WTC11 (cell line): Measurements from ENCODE around the gene PATE2. TPM values are rescaled to one million over a fixed set of nuclear protein-coding genes. Genes with fewer than 3 reads are reported as not detected.

Experiments
- ATAC-seq: fragments of 200-7000 bp; cut with Tn5 transposase; 2 replicates; pipeline ENCODE4 v1.10.0; 2021; ENCODE audit warnings: mild to moderate bottlenecking, moderate library complexity
- CTCF ChIA-PET: fragments of 300-600 bp; sonication (Branson Sonifier 250); formaldehyde crosslinking; loops from one replicate; lab custom pipeline; 2021; ENCODE audit warnings: antibody characterized with exemption; lab: Charles Lee
- POLR2A ChIA-PET: fragments of 350-600 bp; sonication (Branson Sonifier 250); formaldehyde crosslinking; loops from one replicate; lab custom pipeline; 2021; ENCODE audit warnings: antibody characterized with exemption; lab: Charles Lee
- DNase-seq: peaks from one replicate; pipeline ENCODE4 v3.0.0; 2021; ENCODE audit warnings: low spot score
- H3K27ac Mint-ChIP-seq: 2 replicates; pipeline ENCODE4 v1.8.0; 2021; ENCODE audit warnings: mixed read lengths
- H3K27me3 Mint-ChIP-seq: 2 replicates; pipeline ENCODE4 v1.8.0; 2021; ENCODE audit warnings: low read depth, mild to moderate bottlenecking, moderate library complexity, mixed read lengths
- H3K36me3 Mint-ChIP-seq: 2 replicates; pipeline ENCODE4 v1.8.0; 2021; ENCODE audit warnings: mixed read lengths
- H3K4me1 Mint-ChIP-seq: 2 replicates; pipeline ENCODE4 v1.8.0; 2022; ENCODE audit warnings: mixed read lengths
- H3K4me3 Mint-ChIP-seq: 2 replicates; pipeline ENCODE4 v1.8.0; 2021; ENCODE audit warnings: mild to moderate bottlenecking, moderate library complexity, mixed read lengths
- H3K9me3 Mint-ChIP-seq: 2 replicates; pipeline ENCODE4 v1.8.0; 2021; ENCODE audit warnings: mixed read lengths
- CBFB ChIP-seq: sonication (generic); formaldehyde crosslinking; IDR thresholded peaks from 2 replicates; pipeline ENCODE4 v1.8.1; 2022; ENCODE audit warnings: mild to moderate bottlenecking, low read depth, missing genetic modification reagents
- ETV6 ChIP-seq: sonication (generic); formaldehyde crosslinking; IDR thresholded peaks from 2 replicates; pipeline ENCODE4 v1.8.1; 2022; ENCODE audit warnings: mild to moderate bottlenecking, missing genetic modification reagents
- MYBL2 ChIP-seq: sonication (generic); formaldehyde crosslinking; IDR thresholded peaks from 2 replicates; pipeline ENCODE4 v1.8.1; 2023; ENCODE audit warnings: mild to moderate bottlenecking, moderate library complexity, missing genetic modification reagents
- NFE2L1 ChIP-seq: sonication (generic); formaldehyde crosslinking; IDR thresholded peaks from 2 replicates; pipeline ENCODE4 v1.8.1; 2023; ENCODE audit warnings: missing genetic modification reagents
- NR3C1 ChIP-seq: sonication (generic); formaldehyde crosslinking; conservative IDR thresholded peaks from 2 replicates; pipeline ENCODE4 v1.8.1; 2023; ENCODE audit warnings: low read depth, mild to moderate bottlenecking, missing genetic modification reagents
- ZBTB21 ChIP-seq: sonication (generic); formaldehyde crosslinking; IDR thresholded peaks from 2 replicates; pipeline ENCODE4 v1.8.1; 2023; ENCODE audit warnings: mild to moderate bottlenecking, missing genetic modification reagents, borderline replicate concordance
- total RNA-seq: library from RNA; stranded (reverse); gene quantifications from 3 replicates; pipeline ENCODE4 v1.2.3, GENCODE V29; 2021
- TF ChIP-seq, protein P1 (sequence below): fragments of 250-450 bp; sonication (Bioruptor Pico); IDR thresholded peaks from 2 replicates; pipeline ENCODE4 v1.8.0; 2021; ENCODE audit warnings: mild to moderate bottlenecking
- TF ChIP-seq, protein P2 (sequence below): sonication (generic); formaldehyde crosslinking; IDR thresholded peaks from 2 replicates; pipeline ENCODE4 v1.8.1; 2022; ENCODE audit warnings: low read depth, missing genetic modification reagents, borderline replicate concordance
- TF ChIP-seq, protein P3 (sequence below): fragments of 250-450 bp; sonication (Bioruptor Pico); IDR thresholded peaks from 2 replicates; pipeline ENCODE4 v1.9.0; 2021; ENCODE audit warnings: mild to moderate bottlenecking, borderline replicate concordance
- TF ChIP-seq, protein P4 (sequence below): sonication (generic); formaldehyde crosslinking; IDR thresholded peaks from 2 replicates; pipeline ENCODE4 v1.8.1; 2022; ENCODE audit warnings: mild to moderate bottlenecking, missing genetic modification reagents, moderate library complexity, borderline replicate concordance
- TF ChIP-seq, protein P5 (sequence below): fragments of 250-450 bp; sonication (Bioruptor Pico); IDR thresholded peaks from 2 replicates; pipeline ENCODE4 v1.9.0; 2021; ENCODE audit warnings: mild to moderate bottlenecking
- TF ChIP-seq, protein P6 (sequence below): sonication (generic); formaldehyde crosslinking; IDR thresholded peaks from 2 replicates; pipeline ENCODE4 v1.8.1; 2022; ENCODE audit warnings: low read depth, mild to moderate bottlenecking, moderate library complexity, missing genetic modification reagents, borderline replicate concordance

The PATE2 gene
- total RNA-seq, 1 experiment from 2014 or later: not detected

DNA sequence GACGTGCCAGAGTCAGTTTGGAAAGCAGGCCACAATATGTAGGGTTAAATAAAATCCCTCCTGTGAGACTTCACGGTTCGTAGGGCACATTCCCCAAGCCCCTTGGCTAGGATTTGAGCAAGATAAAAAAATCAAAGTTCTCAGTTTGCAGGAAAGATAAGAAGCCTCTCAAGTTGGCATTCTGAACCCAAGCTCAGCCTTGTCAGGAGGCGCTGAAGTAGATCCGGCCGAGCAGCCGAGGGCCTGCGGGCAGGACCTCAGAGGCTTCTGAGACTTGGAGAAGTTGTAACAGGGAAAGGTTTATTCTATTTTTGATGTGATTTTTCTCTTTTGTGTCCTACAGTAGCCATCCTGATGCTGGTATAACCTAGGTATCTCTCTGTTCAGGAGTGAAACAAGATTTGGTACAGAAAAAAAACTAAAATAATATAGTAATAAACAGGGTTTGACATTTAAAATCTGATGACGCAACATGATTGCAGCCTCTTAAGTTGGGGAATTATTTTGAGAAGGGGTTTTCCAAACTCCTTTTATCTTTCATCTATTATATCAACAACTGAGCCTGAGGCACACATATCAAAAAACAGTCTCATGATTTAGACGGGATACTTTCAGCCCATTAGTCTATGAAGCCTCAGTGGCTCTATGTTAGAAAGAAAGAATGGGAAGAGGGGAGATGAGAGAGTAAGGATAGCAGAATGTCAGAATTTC is 10.1 kb downstream of the PATE2 start:
- Mint-ChIP-seq H3K9me3 (no peaks in the 10 kb centered on the region), H3K27me3 (no peaks in the 10 kb centered on the region; the same call in 1 of the 2 replicates), H3K27ac (no peak overlapping the region), H3K4me1 (peaks cover 6% of the 10 kb centered on the region), H3K36me3 (no peaks in the 10 kb centered on the region), H3K4me3 (no peak overlapping the region)
- ATAC-seq (no peak), DNase-seq (no peak)
- ChIA-PET CTCF (no interaction called here), POLR2A (no interaction called here)
- TF ChIP-seq, protein P1, sequence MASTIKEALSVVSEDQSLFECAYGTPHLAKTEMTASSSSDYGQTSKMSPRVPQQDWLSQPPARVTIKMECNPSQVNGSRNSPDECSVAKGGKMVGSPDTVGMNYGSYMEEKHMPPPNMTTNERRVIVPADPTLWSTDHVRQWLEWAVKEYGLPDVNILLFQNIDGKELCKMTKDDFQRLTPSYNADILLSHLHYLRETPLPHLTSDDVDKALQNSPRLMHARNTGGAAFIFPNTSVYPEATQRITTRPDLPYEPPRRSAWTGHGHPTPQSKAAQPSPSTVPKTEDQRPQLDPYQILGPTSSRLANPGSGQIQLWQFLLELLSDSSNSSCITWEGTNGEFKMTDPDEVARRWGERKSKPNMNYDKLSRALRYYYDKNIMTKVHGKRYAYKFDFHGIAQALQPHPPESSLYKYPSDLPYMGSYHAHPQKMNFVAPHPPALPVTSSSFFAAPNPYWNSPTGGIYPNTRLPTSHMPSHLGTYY (CRISPR knock-in tag): no peak
- no peak for TF ChIP-seq NR3C1
- TF ChIP-seq MYBL2 (CRISPR knock-in tag): no peak
- TF ChIP-seq, protein P2, sequence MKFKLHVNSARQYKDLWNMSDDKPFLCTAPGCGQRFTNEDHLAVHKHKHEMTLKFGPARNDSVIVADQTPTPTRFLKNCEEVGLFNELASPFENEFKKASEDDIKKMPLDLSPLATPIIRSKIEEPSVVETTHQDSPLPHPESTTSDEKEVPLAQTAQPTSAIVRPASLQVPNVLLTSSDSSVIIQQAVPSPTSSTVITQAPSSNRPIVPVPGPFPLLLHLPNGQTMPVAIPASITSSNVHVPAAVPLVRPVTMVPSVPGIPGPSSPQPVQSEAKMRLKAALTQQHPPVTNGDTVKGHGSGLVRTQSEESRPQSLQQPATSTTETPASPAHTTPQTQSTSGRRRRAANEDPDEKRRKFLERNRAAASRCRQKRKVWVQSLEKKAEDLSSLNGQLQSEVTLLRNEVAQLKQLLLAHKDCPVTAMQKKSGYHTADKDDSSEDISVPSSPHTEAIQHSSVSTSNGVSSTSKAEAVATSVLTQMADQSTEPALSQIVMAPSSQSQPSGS (CRISPR knock-in tag): no peak
- TF ChIP-seq CBFB (CRISPR knock-in tag): no peak
- no peak for TF ChIP-seq NFE2L1 (CRISPR knock-in tag)
- TF ChIP-seq, protein P3, sequence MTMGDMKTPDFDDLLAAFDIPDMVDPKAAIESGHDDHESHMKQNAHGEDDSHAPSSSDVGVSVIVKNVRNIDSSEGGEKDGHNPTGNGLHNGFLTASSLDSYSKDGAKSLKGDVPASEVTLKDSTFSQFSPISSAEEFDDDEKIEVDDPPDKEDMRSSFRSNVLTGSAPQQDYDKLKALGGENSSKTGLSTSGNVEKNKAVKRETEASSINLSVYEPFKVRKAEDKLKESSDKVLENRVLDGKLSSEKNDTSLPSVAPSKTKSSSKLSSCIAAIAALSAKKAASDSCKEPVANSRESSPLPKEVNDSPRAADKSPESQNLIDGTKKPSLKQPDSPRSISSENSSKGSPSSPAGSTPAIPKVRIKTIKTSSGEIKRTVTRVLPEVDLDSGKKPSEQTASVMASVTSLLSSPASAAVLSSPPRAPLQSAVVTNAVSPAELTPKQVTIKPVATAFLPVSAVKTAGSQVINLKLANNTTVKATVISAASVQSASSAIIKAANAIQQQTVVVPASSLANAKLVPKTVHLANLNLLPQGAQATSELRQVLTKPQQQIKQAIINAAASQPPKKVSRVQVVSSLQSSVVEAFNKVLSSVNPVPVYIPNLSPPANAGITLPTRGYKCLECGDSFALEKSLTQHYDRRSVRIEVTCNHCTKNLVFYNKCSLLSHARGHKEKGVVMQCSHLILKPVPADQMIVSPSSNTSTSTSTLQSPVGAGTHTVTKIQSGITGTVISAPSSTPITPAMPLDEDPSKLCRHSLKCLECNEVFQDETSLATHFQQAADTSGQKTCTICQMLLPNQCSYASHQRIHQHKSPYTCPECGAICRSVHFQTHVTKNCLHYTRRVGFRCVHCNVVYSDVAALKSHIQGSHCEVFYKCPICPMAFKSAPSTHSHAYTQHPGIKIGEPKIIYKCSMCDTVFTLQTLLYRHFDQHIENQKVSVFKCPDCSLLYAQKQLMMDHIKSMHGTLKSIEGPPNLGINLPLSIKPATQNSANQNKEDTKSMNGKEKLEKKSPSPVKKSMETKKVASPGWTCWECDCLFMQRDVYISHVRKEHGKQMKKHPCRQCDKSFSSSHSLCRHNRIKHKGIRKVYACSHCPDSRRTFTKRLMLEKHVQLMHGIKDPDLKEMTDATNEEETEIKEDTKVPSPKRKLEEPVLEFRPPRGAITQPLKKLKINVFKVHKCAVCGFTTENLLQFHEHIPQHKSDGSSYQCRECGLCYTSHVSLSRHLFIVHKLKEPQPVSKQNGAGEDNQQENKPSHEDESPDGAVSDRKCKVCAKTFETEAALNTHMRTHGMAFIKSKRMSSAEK: no peak
- no peak for TF ChIP-seq ETV6 (CRISPR knock-in tag)
- TF ChIP-seq, protein P4, sequence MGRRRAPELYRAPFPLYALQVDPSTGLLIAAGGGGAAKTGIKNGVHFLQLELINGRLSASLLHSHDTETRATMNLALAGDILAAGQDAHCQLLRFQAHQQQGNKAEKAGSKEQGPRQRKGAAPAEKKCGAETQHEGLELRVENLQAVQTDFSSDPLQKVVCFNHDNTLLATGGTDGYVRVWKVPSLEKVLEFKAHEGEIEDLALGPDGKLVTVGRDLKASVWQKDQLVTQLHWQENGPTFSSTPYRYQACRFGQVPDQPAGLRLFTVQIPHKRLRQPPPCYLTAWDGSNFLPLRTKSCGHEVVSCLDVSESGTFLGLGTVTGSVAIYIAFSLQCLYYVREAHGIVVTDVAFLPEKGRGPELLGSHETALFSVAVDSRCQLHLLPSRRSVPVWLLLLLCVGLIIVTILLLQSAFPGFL (CRISPR knock-in tag): no peak
- TF ChIP-seq, protein P5, sequence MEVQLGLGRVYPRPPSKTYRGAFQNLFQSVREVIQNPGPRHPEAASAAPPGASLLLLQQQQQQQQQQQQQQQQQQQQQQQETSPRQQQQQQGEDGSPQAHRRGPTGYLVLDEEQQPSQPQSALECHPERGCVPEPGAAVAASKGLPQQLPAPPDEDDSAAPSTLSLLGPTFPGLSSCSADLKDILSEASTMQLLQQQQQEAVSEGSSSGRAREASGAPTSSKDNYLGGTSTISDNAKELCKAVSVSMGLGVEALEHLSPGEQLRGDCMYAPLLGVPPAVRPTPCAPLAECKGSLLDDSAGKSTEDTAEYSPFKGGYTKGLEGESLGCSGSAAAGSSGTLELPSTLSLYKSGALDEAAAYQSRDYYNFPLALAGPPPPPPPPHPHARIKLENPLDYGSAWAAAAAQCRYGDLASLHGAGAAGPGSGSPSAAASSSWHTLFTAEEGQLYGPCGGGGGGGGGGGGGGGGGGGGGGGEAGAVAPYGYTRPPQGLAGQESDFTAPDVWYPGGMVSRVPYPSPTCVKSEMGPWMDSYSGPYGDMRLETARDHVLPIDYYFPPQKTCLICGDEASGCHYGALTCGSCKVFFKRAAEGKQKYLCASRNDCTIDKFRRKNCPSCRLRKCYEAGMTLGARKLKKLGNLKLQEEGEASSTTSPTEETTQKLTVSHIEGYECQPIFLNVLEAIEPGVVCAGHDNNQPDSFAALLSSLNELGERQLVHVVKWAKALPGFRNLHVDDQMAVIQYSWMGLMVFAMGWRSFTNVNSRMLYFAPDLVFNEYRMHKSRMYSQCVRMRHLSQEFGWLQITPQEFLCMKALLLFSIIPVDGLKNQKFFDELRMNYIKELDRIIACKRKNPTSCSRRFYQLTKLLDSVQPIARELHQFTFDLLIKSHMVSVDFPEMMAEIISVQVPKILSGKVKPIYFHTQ (CRISPR knock-in tag): no peak
- no peak for TF ChIP-seq ZBTB21 (CRISPR knock-in tag)
- TF ChIP-seq, protein P6, sequence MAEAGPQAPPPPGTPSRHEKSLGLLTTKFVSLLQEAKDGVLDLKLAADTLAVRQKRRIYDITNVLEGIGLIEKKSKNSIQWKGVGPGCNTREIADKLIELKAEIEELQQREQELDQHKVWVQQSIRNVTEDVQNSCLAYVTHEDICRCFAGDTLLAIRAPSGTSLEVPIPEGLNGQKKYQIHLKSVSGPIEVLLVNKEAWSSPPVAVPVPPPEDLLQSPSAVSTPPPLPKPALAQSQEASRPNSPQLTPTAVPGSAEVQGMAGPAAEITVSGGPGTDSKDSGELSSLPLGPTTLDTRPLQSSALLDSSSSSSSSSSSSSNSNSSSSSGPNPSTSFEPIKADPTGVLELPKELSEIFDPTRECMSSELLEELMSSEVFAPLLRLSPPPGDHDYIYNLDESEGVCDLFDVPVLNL (CRISPR knock-in tag): no peak
